ENCODE measurements around the gene EPHA3.

DNA sequence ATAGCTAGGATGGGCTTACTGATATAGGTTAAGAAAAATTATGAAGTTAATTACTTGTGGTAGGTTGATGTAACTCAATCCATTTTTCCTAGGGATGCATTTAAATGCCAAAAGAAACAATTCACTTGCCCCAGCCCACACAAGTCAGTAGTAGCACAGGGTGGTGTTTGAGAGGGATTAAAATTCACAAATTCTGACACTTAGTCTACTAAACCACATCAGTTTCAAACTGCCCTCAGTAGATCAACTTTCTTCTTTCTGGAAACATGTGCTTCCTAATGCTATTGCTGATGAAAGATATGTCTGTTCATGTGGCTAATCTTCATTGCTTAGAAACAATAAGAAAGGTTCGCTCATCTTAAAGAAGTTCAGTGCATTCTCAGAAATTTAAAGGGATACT, 160.6 kb downstream of the EPHA3 start:
- TF ChIP-seq GATA2 (IDR thresholded peaks at IDR 0.05; ENCODE audit: low read depth, low read length) = no peak
- no peak for TF ChIP-seq GATA3 (IDR thresholded peaks at IDR 0.05; ENCODE audit: low read depth, low read length)

All from SH-SY5Y (cell line).